HG03439 (cell line): ENCODE data around the gene RABEP1.
"Not testable (repeated sequence)": the region's sequence is repeated elsewhere in the genome, so short reads cannot be mapped to it uniquely, and the experiment has no call there.

Experiments
- ATAC-seq: cut with Tn5 transposase; IDR thresholded peaks from one replicate; pipeline ENCODE4 v1.9.1; 2021; ENCODE audit warnings: mild to moderate bottlenecking, moderate library complexity; ENCODE audit not compliant: unreplicated experiment

The RABEP1 gene

GRCh38 chr17:5281814-5282641 lies at the start of gene RABEP1:
RABEP1 (plus strand) TSS chr17:5282284; CDS start chr17:5282487, 203 bp downstream.
- no peak for ATAC-seq

GRCh38 chr17:5233492-5233891 lies 48.6 kb upstream of the RABEP1 start:
- not testable (repeated sequence) for ATAC-seq

- ATAC-seq = peak; percentile 39
These were observed 47.2 kb upstream of the RABEP1 start, which contains the start of gene SCIMP for GRCh38 chr17:5234645-5235576. SCIMP (minus strand) TSS chr17:5234860; CDS start chr17:5234755, 105 bp downstream.

- ATAC-seq = no peak
These were observed 45.0 kb upstream of the RABEP1 start for GRCh38 chr17:5236938-5237540.

GRCh38 chr17:5237541-5238016 lies 44.5 kb upstream of the RABEP1 start:
- ATAC-seq = no peak

- no peak for ATAC-seq
These were observed 43.8 kb upstream of the RABEP1 start for GRCh38 chr17:5238333-5238732.

- not testable (repeated sequence) for ATAC-seq
These were observed 42.3 kb upstream of the RABEP1 start for GRCh38 chr17:5239769-5240168.

- ATAC-seq = peak; percentile 55
These were observed 40.0 kb upstream of the RABEP1 start for GRCh38 chr17:5241861-5242671.

GRCh38 chr17:5247621-5248020 lies 34.5 kb upstream of the RABEP1 start:
- no peak for ATAC-seq

- ATAC-seq = no peak
These were observed 33.1 kb upstream of the RABEP1 start for GRCh38 chr17:5248821-5249479.

GRCh38 chr17:5249615-5250014 lies 32.5 kb upstream of the RABEP1 start:
- no peak for ATAC-seq

- ATAC-seq = no peak
These were observed 27.7 kb upstream of the RABEP1 start for GRCh38 chr17:5254414-5254813.

- no peak for ATAC-seq
These were observed 27.1 kb upstream of the RABEP1 start for GRCh38 chr17:5254903-5255521.

- ATAC-seq = no peak
These were observed 25.0 kb upstream of the RABEP1 start for GRCh38 chr17:5257124-5257523.

GRCh38 chr17:5260542-5260941 lies 21.5 kb upstream of the RABEP1 start:
- no peak for ATAC-seq

- ATAC-seq = no peak
These were observed 19.6 kb upstream of the RABEP1 start for GRCh38 chr17:5262416-5262991.

- no peak for ATAC-seq
These were observed 18.6 kb upstream of the RABEP1 start for GRCh38 chr17:5263441-5263840.

GRCh38 chr17:5264893-5265292 lies 17.2 kb upstream of the RABEP1 start:
- ATAC-seq = no peak
